Hepatocyte (in vitro differentiated cells): ENCODE results near the gene JMJD4.

Experiments
- EZH2 ChIP-seq: fragments of 200-600 bp; sonication (generic); IDR thresholded peaks from 2 replicates; pipeline ENCODE4 v1.6.1; 2016; ENCODE audit warnings: antibody characterized with exemption, mild to moderate bottlenecking, borderline replicate concordance
- TF ChIP-seq, protein P1 (sequence below): fragments of 200-600 bp; sonication (generic); IDR thresholded peaks from 2 replicates; pipeline ENCODE4 v1.5.1; 2016; ENCODE audit warnings: antibody characterized with exemption, mild to moderate bottlenecking; ENCODE audit not compliant: poor library complexity

DNA sequence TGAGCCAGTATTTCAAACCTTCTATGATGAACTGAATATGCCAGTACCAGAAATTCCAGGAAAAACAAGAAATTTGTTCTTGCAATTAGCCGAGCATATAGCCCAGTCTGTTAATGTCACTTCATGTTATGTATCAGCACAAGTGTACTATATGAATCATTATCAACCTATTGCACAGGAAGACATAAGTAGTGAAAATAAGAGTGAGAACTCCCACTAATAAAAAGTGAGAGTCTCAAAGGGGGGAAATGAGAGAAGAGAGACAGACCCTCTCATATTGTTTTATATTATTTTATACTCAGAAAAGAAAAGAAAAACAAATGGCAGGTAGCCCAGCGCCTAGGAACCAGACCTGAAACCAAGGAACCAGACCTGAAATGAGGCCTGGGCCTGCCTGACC is 16.2 kb downstream of the JMJD4 start:
- TF ChIP-seq, protein P1, sequence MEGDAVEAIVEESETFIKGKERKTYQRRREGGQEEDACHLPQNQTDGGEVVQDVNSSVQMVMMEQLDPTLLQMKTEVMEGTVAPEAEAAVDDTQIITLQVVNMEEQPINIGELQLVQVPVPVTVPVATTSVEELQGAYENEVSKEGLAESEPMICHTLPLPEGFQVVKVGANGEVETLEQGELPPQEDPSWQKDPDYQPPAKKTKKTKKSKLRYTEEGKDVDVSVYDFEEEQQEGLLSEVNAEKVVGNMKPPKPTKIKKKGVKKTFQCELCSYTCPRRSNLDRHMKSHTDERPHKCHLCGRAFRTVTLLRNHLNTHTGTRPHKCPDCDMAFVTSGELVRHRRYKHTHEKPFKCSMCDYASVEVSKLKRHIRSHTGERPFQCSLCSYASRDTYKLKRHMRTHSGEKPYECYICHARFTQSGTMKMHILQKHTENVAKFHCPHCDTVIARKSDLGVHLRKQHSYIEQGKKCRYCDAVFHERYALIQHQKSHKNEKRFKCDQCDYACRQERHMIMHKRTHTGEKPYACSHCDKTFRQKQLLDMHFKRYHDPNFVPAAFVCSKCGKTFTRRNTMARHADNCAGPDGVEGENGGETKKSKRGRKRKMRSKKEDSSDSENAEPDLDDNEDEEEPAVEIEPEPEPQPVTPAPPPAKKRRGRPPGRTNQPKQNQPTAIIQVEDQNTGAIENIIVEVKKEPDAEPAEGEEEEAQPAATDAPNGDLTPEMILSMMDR = no peak
- TF ChIP-seq EZH2 = no peak
